ENCODE results near the gene MIPEP.
"Not testable (repeated sequence)": the region's sequence is repeated elsewhere in the genome, so short reads cannot be mapped to it uniquely, and the experiment has no call there.

MIPEP gene

GRCh38 chr13:23770428-23770827 lies 118.8 kb downstream of the MIPEP start:
- no peak for FAIRE-seq

- FAIRE-seq, result no peak
Measured at GRCh38 chr13:23769401-23769800, 119.8 kb downstream of the MIPEP start.

- FAIRE-seq, result no peak
Measured at GRCh38 chr13:23767838-23768237, 121.4 kb downstream of the MIPEP start.

GRCh38 chr13:23766939-23767338 lies 122.3 kb downstream of the MIPEP start:
- no peak for FAIRE-seq

- FAIRE-seq, result no peak
Measured at GRCh38 chr13:23766283-23766682, 122.9 kb downstream of the MIPEP start.

GRCh38 chr13:23765531-23765930 lies 123.7 kb downstream of the MIPEP start:
- FAIRE-seq, result no peak

GRCh38 chr13:23763318-23763717 lies 125.9 kb downstream of the MIPEP start:
- FAIRE-seq, result no peak

GRCh38 chr13:23761760-23762159 lies 127.4 kb downstream of the MIPEP start:
- FAIRE-seq, result not testable (repeated sequence)

- no peak for FAIRE-seq
Measured at GRCh38 chr13:23760000-23760399, 129.2 kb downstream of the MIPEP start.

GRCh38 chr13:23758798-23759527 lies 130.2 kb downstream of the MIPEP start:
- FAIRE-seq, result no peak

- FAIRE-seq, result no peak
Measured at GRCh38 chr13:23754997-23755396, 134.2 kb downstream of the MIPEP start.

- no peak for FAIRE-seq
Measured at GRCh38 chr13:23754506-23754905, 134.7 kb downstream of the MIPEP start.

GRCh38 chr13:23753458-23753857 lies 135.7 kb downstream of the MIPEP start:
- no peak for FAIRE-seq

- FAIRE-seq, result no peak
Measured at GRCh38 chr13:23752111-23753001, 136.8 kb downstream of the MIPEP start.

GRCh38 chr13:23751195-23751594 lies 138.0 kb downstream of the MIPEP start:
- no peak for FAIRE-seq

GRCh38 chr13:23750383-23751121 lies 138.6 kb downstream of the MIPEP start:
- no peak for FAIRE-seq

- no peak for FAIRE-seq
Measured at GRCh38 chr13:23749288-23749873, 139.8 kb downstream of the MIPEP start.

GRCh38 chr13:23748109-23748990 lies 140.8 kb downstream of the MIPEP start:
- FAIRE-seq, result no peak

GRCh38 chr13:23746141-23746540 lies 143.1 kb downstream of the MIPEP start:
- FAIRE-seq, result not testable (repeated sequence)

GRCh38 chr13:23744315-23744714 lies 144.9 kb downstream of the MIPEP start:
- FAIRE-seq, result no peak

- no peak for FAIRE-seq
Measured at GRCh38 chr13:23743278-23744076, 145.7 kb downstream of the MIPEP start.
